H54 (cell line): Measurements from ENCODE around the gene BCL2L11.
A peak's percentile ranks its signal among the peaks of the same experiment; 100 is the strongest.

Experiments used
- DNase-seq: peaks from one replicate; pipeline ENCODE4 v3.0.0; 2011; ENCODE audit warnings: low spot score, mixed read lengths; ENCODE audit not compliant: insufficient read length
- FAIRE-seq: peaks from 3 replicates; lab custom pipeline; 2011; peaks lifted over from hg19 to GRCh38; lab: Jason Lieb, UNC
- POLR2A ChIP-seq: IDR thresholded peaks from 2 replicates; pipeline ENCODE4 v1.6.1; 2011; ENCODE audit warnings: low read depth, mild to moderate bottlenecking, low read length

Gene BCL2L11

GRCh38 chr2:111121828-111122630 is 1.3 kb downstream of the BCL2L11 start:
- peak; percentile 96 for DNase-seq
- TF ChIP-seq POLR2A, result 0 out of 2 replicates have a peak, but pooled peaks have one; percentile 43
- FAIRE-seq, result no peak

- TF ChIP-seq POLR2A, result no peak; the same call in 1 of the 2 replicates
- DNase-seq, result peak; percentile 71
- FAIRE-seq, result no peak
Measured at GRCh38 chr2:111122631-111123421, 2.1 kb downstream of the BCL2L11 start.

GRCh38 chr2:111123751-111124150 is 3.0 kb downstream of the BCL2L11 start:
- no peak for TF ChIP-seq POLR2A
- FAIRE-seq, result no peak
- no peak for DNase-seq

- FAIRE-seq, result no peak
- DNase-seq, result no peak
- TF ChIP-seq POLR2A, result no peak
Measured at GRCh38 chr2:111126581-111126980, 5.9 kb downstream of the BCL2L11 start.

GRCh38 chr2:111127351-111127750 is 6.6 kb downstream of the BCL2L11 start:
- TF ChIP-seq POLR2A, result no peak
- no peak for DNase-seq
- FAIRE-seq, result no peak

GRCh38 chr2:111128096-111128495 is 7.4 kb downstream of the BCL2L11 start:
- DNase-seq (no peak), FAIRE-seq (no peak)
- no peak for TF ChIP-seq POLR2A

GRCh38 chr2:111133603-111134002 is 12.9 kb downstream of the BCL2L11 start:
- DNase-seq (no peak), FAIRE-seq (no peak)
- TF ChIP-seq POLR2A, result no peak

GRCh38 chr2:111134055-111134454 is 13.3 kb downstream of the BCL2L11 start:
- peak; percentile 15 for FAIRE-seq
- no peak for TF ChIP-seq POLR2A

GRCh38 chr2:111135237-111135909 is 14.7 kb downstream of the BCL2L11 start:
- DNase-seq (no peak), FAIRE-seq (no peak)
- TF ChIP-seq POLR2A, result no peak

More at GRCh38 chr2:111134055-111134454, 13.3 kb downstream of the BCL2L11 start:
- no peak for DNase-seq

- FAIRE-seq, result peak; percentile 98
Measured at GRCh38 chr2:111135910-111136297, 15.2 kb downstream of the BCL2L11 start.

GRCh38 chr2:111138839-111139238 is 18.1 kb downstream of the BCL2L11 start:
- FAIRE-seq (no peak), DNase-seq (no peak)
- TF ChIP-seq POLR2A, result no peak

More at GRCh38 chr2:111135910-111136297, 15.2 kb downstream of the BCL2L11 start:
- no peak for TF ChIP-seq POLR2A
- peak; percentile 67 for DNase-seq

- TF ChIP-seq POLR2A, result no peak
- no peak for DNase-seq
- FAIRE-seq, result no peak
Measured at GRCh38 chr2:111139637-111140317, 19.1 kb downstream of the BCL2L11 start.

- TF ChIP-seq POLR2A, result no peak
- no peak for DNase-seq
- FAIRE-seq, result no peak
Measured at GRCh38 chr2:111140815-111141214, 20.1 kb downstream of the BCL2L11 start.
